ENCODE measurements around the gene COL5A3. TPM values are rescaled to one million over a fixed set of nuclear protein-coding genes. Genes with fewer than 3 reads are reported as not detected.

The COL5A3 gene
- total and polyA plus RNA-seq, 8 donors = 4.5 to 21.9 (median 6.3) TPM

DNA sequence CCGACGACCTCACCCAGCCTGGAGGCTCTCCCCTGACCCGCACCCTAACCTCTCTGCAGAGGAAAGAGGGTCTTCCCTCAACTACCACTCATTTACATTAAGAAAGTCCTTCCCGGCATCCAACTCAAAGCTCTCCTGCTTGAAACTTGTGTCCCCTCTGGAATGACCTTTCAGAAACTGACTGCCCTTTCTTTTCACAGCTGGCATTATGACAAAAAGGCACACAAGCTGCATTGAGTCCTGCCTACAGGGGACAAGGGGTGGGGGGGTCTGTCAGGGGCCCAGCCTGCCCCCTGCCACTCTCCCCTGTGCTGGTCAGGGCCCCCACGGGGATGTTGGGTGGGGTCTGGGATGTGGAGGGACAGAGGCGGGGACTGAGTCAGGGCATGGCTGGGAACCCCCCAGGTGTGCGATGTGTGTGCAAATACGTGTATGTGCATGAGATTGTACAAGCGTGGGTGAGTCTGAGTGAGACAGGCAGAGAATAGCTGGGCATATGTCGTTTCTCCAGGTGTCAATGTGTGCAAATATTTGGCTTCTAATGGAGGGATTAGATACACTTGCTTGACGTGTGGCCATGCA is 2.0 kb downstream of the COL5A3 start:
- Histone ChIP-seq H3K9me3 (no peaks in the 10 kb centered on the region), H3K36me3 (no peaks in the 10 kb centered on the region), H3K4me3 (no peak overlapping the region), H3K4me1 (no peaks in the 10 kb centered on the region), H3K27me3 (peaks cover 17 to 96% of the 10 kb centered on the region in 2 donors), H3K27ac (peak overlapping the region; percentile 13 to 48)
- ATAC-seq (no peak), DNase-seq (no peak)
- intact Hi-C loops (cut with DNase I) = no loop called here
- TF ChIP-seq, protein P1, sequence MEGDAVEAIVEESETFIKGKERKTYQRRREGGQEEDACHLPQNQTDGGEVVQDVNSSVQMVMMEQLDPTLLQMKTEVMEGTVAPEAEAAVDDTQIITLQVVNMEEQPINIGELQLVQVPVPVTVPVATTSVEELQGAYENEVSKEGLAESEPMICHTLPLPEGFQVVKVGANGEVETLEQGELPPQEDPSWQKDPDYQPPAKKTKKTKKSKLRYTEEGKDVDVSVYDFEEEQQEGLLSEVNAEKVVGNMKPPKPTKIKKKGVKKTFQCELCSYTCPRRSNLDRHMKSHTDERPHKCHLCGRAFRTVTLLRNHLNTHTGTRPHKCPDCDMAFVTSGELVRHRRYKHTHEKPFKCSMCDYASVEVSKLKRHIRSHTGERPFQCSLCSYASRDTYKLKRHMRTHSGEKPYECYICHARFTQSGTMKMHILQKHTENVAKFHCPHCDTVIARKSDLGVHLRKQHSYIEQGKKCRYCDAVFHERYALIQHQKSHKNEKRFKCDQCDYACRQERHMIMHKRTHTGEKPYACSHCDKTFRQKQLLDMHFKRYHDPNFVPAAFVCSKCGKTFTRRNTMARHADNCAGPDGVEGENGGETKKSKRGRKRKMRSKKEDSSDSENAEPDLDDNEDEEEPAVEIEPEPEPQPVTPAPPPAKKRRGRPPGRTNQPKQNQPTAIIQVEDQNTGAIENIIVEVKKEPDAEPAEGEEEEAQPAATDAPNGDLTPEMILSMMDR (IDR thresholded peaks at IDR 0.05) = no peak

DNA sequence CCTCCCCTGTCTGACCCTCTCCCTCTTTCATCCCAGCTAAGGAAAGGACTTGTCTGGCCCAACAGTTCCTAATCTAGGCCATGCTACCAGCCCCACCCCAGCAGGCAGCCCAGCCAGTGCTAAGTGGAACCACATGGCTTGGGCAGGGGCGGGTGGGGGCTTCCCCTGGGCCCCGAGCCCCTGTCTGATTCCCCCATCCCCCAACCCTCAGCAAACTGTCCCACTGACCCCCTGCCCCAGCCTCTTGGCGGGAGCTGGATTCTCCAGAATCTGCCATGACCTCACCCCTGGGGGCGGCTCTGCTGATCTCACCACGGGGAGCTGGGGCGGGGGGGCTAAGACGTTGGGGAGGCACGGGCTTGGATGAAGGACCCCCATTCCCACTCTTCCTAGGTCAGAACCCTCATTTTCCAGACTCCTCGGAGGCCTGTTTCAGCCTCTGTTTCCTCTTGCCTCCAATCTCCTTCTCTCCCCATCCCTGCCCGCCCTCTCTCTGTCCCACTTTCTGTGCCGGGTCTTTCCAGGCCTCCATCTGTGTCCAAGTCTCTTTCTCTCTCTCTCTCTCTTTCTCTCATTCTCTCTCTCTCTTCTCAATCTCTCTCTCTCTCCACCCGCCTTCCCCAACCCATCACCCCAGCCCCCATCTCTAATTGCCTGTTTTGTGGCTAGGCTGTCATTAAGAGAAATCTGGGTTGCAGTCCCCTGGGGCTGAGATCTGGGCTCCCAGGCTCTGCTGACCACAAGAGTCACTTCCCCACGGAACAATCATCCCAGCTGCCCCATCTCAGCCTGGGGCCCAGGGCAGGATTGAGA is 2.7 kb downstream of the COL5A3 start:
- H3K9me3 ChIP-seq = no peaks in the 10 kb centered on the region
- ATAC-seq = peak; percentile 23
- peak overlapping the region; percentile 13 to 48 for H3K27ac ChIP-seq
- intact Hi-C loops (cut with DNase I) = no loop called here
- TF ChIP-seq, protein P1 (IDR thresholded peaks at IDR 0.05) = no peak
- DNase-seq = no peak
- H3K27me3 ChIP-seq = peaks cover 17 to 90% of the 10 kb centered on the region in 2 donors
- H3K4me1 ChIP-seq = no peaks in the 10 kb centered on the region
- H3K4me3 ChIP-seq = no peak overlapping the region
- H3K36me3 ChIP-seq = no peaks in the 10 kb centered on the region

DNA sequence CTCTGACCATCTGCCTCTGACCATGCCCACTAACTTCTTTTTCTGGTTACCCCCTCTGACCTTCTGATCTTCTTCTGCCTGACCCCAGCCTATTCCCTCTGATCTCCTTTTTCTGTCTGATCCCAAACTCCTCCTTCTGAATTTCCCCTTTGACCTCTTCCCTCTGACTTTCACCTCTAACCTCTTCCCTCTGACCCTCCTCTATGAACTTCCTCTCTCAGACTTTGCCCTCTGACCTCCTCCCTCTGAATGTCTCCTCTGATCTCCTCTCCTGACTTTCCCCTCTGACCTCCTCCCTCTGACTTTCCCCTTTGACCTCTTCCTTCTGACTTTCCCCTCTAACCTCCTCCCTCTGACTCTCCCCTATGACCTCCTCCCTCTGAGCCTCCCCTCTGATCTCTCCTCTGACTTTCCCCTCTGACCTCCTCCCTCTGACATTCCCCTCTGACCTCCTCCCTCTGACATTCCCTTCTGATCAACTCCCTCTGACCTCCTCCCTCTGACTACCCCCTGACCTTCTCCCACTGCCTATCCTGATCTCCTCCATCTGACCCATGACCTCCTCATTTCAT is 3.5 kb downstream of the COL5A3 start:
- Histone ChIP-seq H3K27ac (peak overlapping the region in 1 of 2 donors; percentile 48), H3K9me3 (no peaks in the 10 kb centered on the region), H3K36me3 (no peaks in the 10 kb centered on the region), H3K4me1 (no peaks in the 10 kb centered on the region), H3K27me3 (peaks cover 17 to 86% of the 10 kb centered on the region in 2 donors), H3K4me3 (no peak overlapping the region)
- intact Hi-C loops (cut with DNase I) = no loop called here
- TF ChIP-seq, protein P1 (IDR thresholded peaks at IDR 0.05) = no peak
- DNase-seq (no peak), ATAC-seq (no peak)

DNA sequence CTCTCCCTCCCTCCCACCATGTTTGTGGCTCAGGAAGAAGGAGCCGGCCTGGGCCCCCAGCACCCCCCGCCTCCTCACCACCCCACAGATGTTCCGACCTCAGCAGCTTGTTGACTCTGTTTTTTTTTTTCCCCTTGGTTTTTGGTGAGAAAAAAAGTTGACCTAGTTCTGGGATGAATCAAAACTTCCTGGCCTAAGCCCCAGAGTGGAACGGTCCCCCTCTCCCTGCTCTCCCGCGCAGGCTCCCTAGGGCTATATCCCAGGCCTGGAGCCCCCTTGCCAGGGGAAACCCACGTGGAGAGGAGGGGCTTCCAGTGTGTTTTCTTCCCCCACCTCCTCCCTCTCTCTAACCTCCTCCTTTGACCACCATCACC is 4.0 kb downstream of the COL5A3 start:
- ATAC-seq (peak; percentile 51), DNase-seq (peak in 1 of 4 donors; percentile 58)
- TF ChIP-seq, protein P1 (IDR thresholded peaks at IDR 0.05) = no peak
- H3K36me3 ChIP-seq = no peaks in the 10 kb centered on the region
- peaks cover 15 to 86% of the 10 kb centered on the region in 2 donors for H3K27me3 ChIP-seq
- peak overlapping the region in 1 of 2 donors; percentile 59 for H3K27ac ChIP-seq
- intact Hi-C loops (cut with DNase I) = no loop called here
- no peaks in the 10 kb centered on the region for H3K9me3 ChIP-seq
- H3K4me3 ChIP-seq = no peak overlapping the region
- no peaks in the 10 kb centered on the region for H3K4me1 ChIP-seq

All from left lung (tissue), 10 donors.